Islet precursor cell (in vitro differentiated cells): ENCODE data around the gene PRR22.
"Not testable (repeated sequence)": the region's sequence is repeated elsewhere in the genome, so short reads cannot be mapped to it uniquely, and the experiment has no call there.

ENCODE experiments used
- DNase-seq: peaks from one replicate; pipeline ENCODE4 v3.0.0-alpha.2; 2018

PRR22 gene

GRCh38 chr19:5789886-5790558 lies 5.5 kb upstream of the PRR22 start:
- DNase-seq, result no peak

- DNase-seq, result no peak
These were observed 4.8 kb upstream of the PRR22 start for GRCh38 chr19:5789351-5789761.

- DNase-seq, result no peak
These were observed 3.9 kb upstream of the PRR22 start for GRCh38 chr19:5788422-5788821.

- DNase-seq, result no peak
These were observed 3.0 kb upstream of the PRR22 start for GRCh38 chr19:5787409-5788182.

- no peak for DNase-seq
These were observed 2.3 kb upstream of the PRR22 start for GRCh38 chr19:5786593-5787408.

GRCh38 chr19:5785423-5785822 lies 877 bp upstream of the PRR22 start:
- DNase-seq, result no peak

GRCh38 chr19:5782945-5783919 lies 1.3 kb downstream of the PRR22 start:
- no peak for DNase-seq

- DNase-seq, result no peak
These were observed 2.2 kb downstream of the PRR22 start for GRCh38 chr19:5782322-5782721.

- not testable (repeated sequence) for DNase-seq
These were observed 3.6 kb downstream of the PRR22 start for GRCh38 chr19:5780916-5781315.

- no peak for DNase-seq
These were observed 6.1 kb downstream of the PRR22 start for GRCh38 chr19:5778402-5778801.

- no peak for DNase-seq
These were observed 8.8 kb downstream of the PRR22 start for GRCh38 chr19:5775668-5776309.

- no peak for DNase-seq
These were observed 9.6 kb downstream of the PRR22 start for GRCh38 chr19:5774921-5775320.

- no peak for DNase-seq
These were observed 11.3 kb downstream of the PRR22 start for GRCh38 chr19:5773276-5773675.

GRCh38 chr19:5772416-5772815 lies 12.1 kb downstream of the PRR22 start:
- no peak for DNase-seq

- DNase-seq, result no peak
These were observed 16.6 kb downstream of the PRR22 start for GRCh38 chr19:5767949-5768348.

- no peak for DNase-seq
These were observed 19.3 kb downstream of the PRR22 start for GRCh38 chr19:5765220-5765619.

GRCh38 chr19:5762608-5763217 lies 21.8 kb downstream of the PRR22 start:
- DNase-seq, result no peak

GRCh38 chr19:5753743-5754142 lies 30.8 kb downstream of the PRR22 start:
- no peak for DNase-seq

- DNase-seq, result no peak
These were observed 32.8 kb downstream of the PRR22 start for GRCh38 chr19:5751709-5752108.

GRCh38 chr19:5749505-5749904 lies 35.0 kb downstream of the PRR22 start:
- no peak for DNase-seq

GRCh38 chr19:5748920-5749319 lies 35.6 kb downstream of the PRR22 start:
- not testable (repeated sequence) for DNase-seq
